Heart left ventricle (tissue), 16 donors: ENCODE measurements around the gene ADI1. TPM values are rescaled to one million over a fixed set of nuclear protein-coding genes. Genes with fewer than 3 reads are reported as not detected.

Experiments used
- ATAC-seq, 4 donors: fragments of 200-7000 bp; cut with Tn5 transposase; one replicate each; pipeline ENCODE4 v1.9.1; 2020 to 2022; ENCODE audit warnings: moderate library complexity in 4 of 4, mild to moderate bottlenecking in 3 of 4, moderate number of reproducible peaks in 1 of 4
- DNase-seq, 5 donors: peaks; one replicate each; pipeline ENCODE4 v3.0.0-alpha.2; 2020
- H3K27ac ChIP-seq, 12 donors: fragments of 200-600 bp; sonication (generic) in 4 of 12; one replicate each; pipeline versions ENCODE4 v1.5.0 to v1.8.0; 2016 to 2022; ENCODE audit warnings: mild to moderate bottlenecking in 2 of 12
- H3K27me3 ChIP-seq, 9 donors: fragments of 200-600 bp; sonication (generic) in 2 of 9; one replicate each; pipeline versions ENCODE4 v1.5.1 to v1.8.0; 2016 to 2022; ENCODE audit warnings: mild to moderate bottlenecking in 3 of 9
- H3K36me3 ChIP-seq, 9 donors: fragments of 200-600 bp; sonication (generic) in 2 of 9; one replicate each; pipeline versions ENCODE4 v1.5.0 to v1.8.0; 2018 to 2022; ENCODE audit warnings: mild to moderate bottlenecking in 2 of 9
- H3K4me1 ChIP-seq, 12 donors: fragments of 200-600 bp; sonication (generic) in 4 of 12; one replicate each; pipeline versions ENCODE4 v1.5.0 to v1.8.0; 2016 to 2022; ENCODE audit warnings: mild to moderate bottlenecking in 3 of 12
- H3K4me3 ChIP-seq, 12 donors: fragments of 200-600 bp; sonication (generic) in 4 of 12; one replicate each; pipeline versions ENCODE4 v1.5.0 to v1.8.0; 2017 to 2022; ENCODE audit warnings: mild to moderate bottlenecking in 9 of 12, moderate library complexity in 4 of 12
- H3K9me3 ChIP-seq, 12 donors: fragments of 200-600 bp; sonication (generic) in 4 of 12; one replicate each; pipeline versions ENCODE4 v1.5.0 to v1.8.0; 2016 to 2022; ENCODE audit warnings: mild to moderate bottlenecking in 1 of 12
- POLR2A ChIP-seq, 2 donors: fragments of 450-650 bp; IDR thresholded peaks; one replicate each; pipeline ENCODE4 v1.6.1; 2017; ENCODE audit warnings: antibody characterized with exemption in 2 of 2, mild to moderate bottlenecking in 2 of 2, moderate library complexity in 2 of 2
- WGBS, 4 donors: extraction: QIAGEN DNeasy Blood & Tissue Kit in 2 of 4; methylation state at CpG; one replicate each; pipeline versions ENCODE4 v1.1.5 to v1.1.7; 2013 to 2018; 5-methylcytosine and 5-hydroxymethylcytosine counted together
- intact Hi-C, 10 donors: fragments of 100-400 bp; cut with DNase I; formaldehyde crosslinking; loops; one replicate each; pipeline versions ENCODE4 v1.11.1 to v1.14.2; 2022
- long read RNA-seq, 3 donors: library from polyadenylated mRNA; unstranded; transcript quantifications; one replicate each; pipeline ENCODE4 v2.0.0, GENCODE V29; 2020 to 2021
- polyA plus RNA-seq, 2 donors: library from polyadenylated mRNA; stranded (reverse); fragments of 200-250 nt; gene quantifications; one replicate each; pipeline ENCODE4 v1.2.3, GENCODE V29; 2013
- total RNA-seq, 9 donors: library from RNA; depleted of rRNA in 2 of 9; stranded (reverse); fragments of >200 nt in 2 of 9; fragmentation: NEBNext Ultra II Directional in 3 of 9; extraction: Animal tissue kit (Norgen Biotek cat#: 25700) in 3 of 9; gene quantifications; one replicate each; pipeline versions ENCODE4 v1.1.0 to v1.2.4, GENCODE V29; 2016 to 2023
- TF ChIP-seq, protein P1 (sequence below), 12 donors: fragments of 200-600 bp; sonication (generic) in 4 of 12; IDR thresholded peaks; one replicate each; pipeline versions ENCODE4 v1.5.0 to v1.8.0; 2018 to 2022; ENCODE audit warnings: antibody characterized with exemption in 12 of 12, mild to moderate bottlenecking in 5 of 12
- donor health status: ischemic (EF 13 %, LVEDD 7.1; RV severe dilation, severe dysfunction).
- donor health status: healthy with polysubstance abuse.
- donor health status: DM: no; HTN: yes; CAD: no.
- donor health status: DM: no; HTN: no; CAD: no.
- donor health status: ischemic (EF 25% LVEDD 6.9; RV normal size, moderate dysfunction).
- donor health status: ischemic (EF 25% LVEDD 5.7; RV mildly dilated, moderate dysfunction).
- donor health status: healthy.
- donor health status: DM: yes; HTN: yes; CAD: no.
- donor health status: ischemic (EF 35%, LVEDD 5.7; RV mildly dilated, moderate dysfunction).
- donor health status: nonischemic (EF 11% LVEDD 7.7; RV severe dilation, severe dysfunction).
- donor health status: DM: yes; HTN: yes; CAD: no.
- donor health status: PGD.
- donor health status: ischemic (EF 29% LVEDD 5.4; RV normal size, mild dysfunction).
- donor health status: nonischemic (EF 23%, LVEDD 6.1; RV moderate dilation, normal function).

ADI1 gene
- total RNA-seq (100 to 1,000 TPM in 8 of 9 donors, 10 to 100 TPM in 1; 94.6 to 200 (median 172) TPM), polyA plus RNA-seq (100 to 1,000 TPM in 1 of 2 donors, 10 to 100 TPM in 1; 69.2 to 139 TPM)
- long read RNA-seq, donor 1, transcript ADI1-201 (4 exons, 2,391 nt), result major isoform, 482 of 503 reads
- long read RNA-seq, donor 1, partial matches to known transcripts, result 10 of 503 reads
- long read RNA-seq, donor 1, other reads (novel, unspliced or antisense), result 11 of 503 reads
- long read RNA-seq, donor 2, transcript ADI1-201 (4 exons, 2,391 nt), result major isoform, 969 of 992 reads
- long read RNA-seq, donor 2, partial matches to known transcripts, result 8 of 992 reads
- long read RNA-seq, donor 2, other reads (novel, unspliced or antisense), result 15 of 992 reads
- long read RNA-seq, donor 3, transcript ADI1-201 (4 exons, 2,391 nt), result major isoform, 325 of 341 reads
- long read RNA-seq, donor 3, partial matches to known transcripts, result 2 of 341 reads
- long read RNA-seq, donor 3, other reads (novel, unspliced or antisense), result 13 of 341 reads

GRCh38 chr2:3519255-3520205, at the start of gene ADI1:
Gene ADI1 (minus strand): TSS chr2:3519531. CDS start chr2:3519487, 44 bp downstream.
- Histone ChIP-seq H3K4me3 (peak within 1 kb of the TSS; percentile 74 to 99 (median 90)), H3K27me3 (no peaks in the 10 kb centered on the region), H3K36me3 (peaks cover 0 to 9% (median 0%) of the 10 kb centered on the region in 9 donors), H3K4me1 (peaks cover 0 to 64% (median 45%) of the 10 kb centered on the region in 12 donors), H3K27ac (peak within 1 kb of the TSS; percentile 97 to 100 (median 99)), H3K9me3 (peaks cover 0 to 7% (median 0%) of the 10 kb centered on the region in 12 donors)
- TF ChIP-seq, protein P1, sequence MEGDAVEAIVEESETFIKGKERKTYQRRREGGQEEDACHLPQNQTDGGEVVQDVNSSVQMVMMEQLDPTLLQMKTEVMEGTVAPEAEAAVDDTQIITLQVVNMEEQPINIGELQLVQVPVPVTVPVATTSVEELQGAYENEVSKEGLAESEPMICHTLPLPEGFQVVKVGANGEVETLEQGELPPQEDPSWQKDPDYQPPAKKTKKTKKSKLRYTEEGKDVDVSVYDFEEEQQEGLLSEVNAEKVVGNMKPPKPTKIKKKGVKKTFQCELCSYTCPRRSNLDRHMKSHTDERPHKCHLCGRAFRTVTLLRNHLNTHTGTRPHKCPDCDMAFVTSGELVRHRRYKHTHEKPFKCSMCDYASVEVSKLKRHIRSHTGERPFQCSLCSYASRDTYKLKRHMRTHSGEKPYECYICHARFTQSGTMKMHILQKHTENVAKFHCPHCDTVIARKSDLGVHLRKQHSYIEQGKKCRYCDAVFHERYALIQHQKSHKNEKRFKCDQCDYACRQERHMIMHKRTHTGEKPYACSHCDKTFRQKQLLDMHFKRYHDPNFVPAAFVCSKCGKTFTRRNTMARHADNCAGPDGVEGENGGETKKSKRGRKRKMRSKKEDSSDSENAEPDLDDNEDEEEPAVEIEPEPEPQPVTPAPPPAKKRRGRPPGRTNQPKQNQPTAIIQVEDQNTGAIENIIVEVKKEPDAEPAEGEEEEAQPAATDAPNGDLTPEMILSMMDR (IDR thresholded peaks at IDR 0.05), result no peak
- peak; percentile 7 to 70 for TF ChIP-seq POLR2A (IDR thresholded peaks at IDR 0.05)
- DNase-seq (peak; percentile 84 to 94 (median 86)), ATAC-seq (peak; percentile 44 to 84 (median 68))
- intact Hi-C loops, result loop anchor here in 3 of 10 donors (1.0 to 5.0 kb wide), 4 partner anchors 39 to 142 kb away; partner anchors contain the start of genes EIPR1 (in 2 of the 3), TRAPPC12 (in 2 of the 3) and RNASEH1 (in 1 of the 3)
- WGBS, 4 donors, result 3 to 12% (median 4%) methylated on average over 30 to 76 of the region's 76 CpGs

- Histone ChIP-seq H3K27me3 (no peaks in the 10 kb centered on the region), H3K4me1 (no peaks in the 10 kb centered on the region), H3K4me3 (no peak overlapping the region), H3K36me3 (peaks cover 0 to 5% (median 0%) of the 10 kb centered on the region in 9 donors), H3K27ac (no peak overlapping the region), H3K9me3 (no peaks in the 10 kb centered on the region)
- ATAC-seq (no peak), DNase-seq (no peak)
- TF ChIP-seq POLR2A (IDR thresholded peaks at IDR 0.05), result no peak
- TF ChIP-seq, protein P1 (IDR thresholded peaks at IDR 0.05), result no peak
- intact Hi-C loops, result no loop called here
- WGBS, 4 donors, result 91 to 95% (median 93%) methylated on average over 9 of the region's 9 CpGs
Observed at GRCh38 chr2:3566806-3567205, 47.5 kb upstream of the ADI1 start.

- no peaks in the 10 kb centered on the region for H3K4me1 ChIP-seq
- TF ChIP-seq, protein P1 (IDR thresholded peaks at IDR 0.05), result no peak
- TF ChIP-seq POLR2A (IDR thresholded peaks at IDR 0.05), result no peak
- no peak overlapping the region for H3K27ac ChIP-seq
- 81 to 93% (median 87%) methylated on average over 6 of the region's 6 CpGs for WGBS, 4 donors
- DNase-seq (no peak), ATAC-seq (no peak)
- peaks cover 0 to 12% (median 0%) of the 10 kb centered on the region in 9 donors for H3K36me3 ChIP-seq
- no peaks in the 10 kb centered on the region for H3K27me3 ChIP-seq
- no peak overlapping the region for H3K4me3 ChIP-seq
- intact Hi-C loops, result no loop called here
- no peaks in the 10 kb centered on the region for H3K9me3 ChIP-seq
Observed at GRCh38 chr2:3565117-3565516, 45.8 kb upstream of the ADI1 start.
